OCI-LY7 (cell line): ENCODE measurements around the gene TMEM212.

Experiments
- EZH2phosphoT487 ChIP-seq: fragments of 200-600 bp; sonication (generic); IDR thresholded peaks from 2 replicates; pipeline ENCODE4 v1.6.1; 2018; ENCODE audit warnings: low read depth, borderline replicate concordance, mild to moderate bottlenecking, mixed run types, antibody characterized with exemption, low read length, moderate library complexity, mixed read lengths
- TF ChIP-seq, protein P1 (sequence below): fragments of 200-600 bp; sonication (generic); conservative IDR thresholded peaks from 2 replicates; pipeline ENCODE4 v1.5.1; 2014; ENCODE audit warnings: mild to moderate bottlenecking, antibody characterized with exemption, low read length, moderate library complexity, mixed read lengths

DNA sequence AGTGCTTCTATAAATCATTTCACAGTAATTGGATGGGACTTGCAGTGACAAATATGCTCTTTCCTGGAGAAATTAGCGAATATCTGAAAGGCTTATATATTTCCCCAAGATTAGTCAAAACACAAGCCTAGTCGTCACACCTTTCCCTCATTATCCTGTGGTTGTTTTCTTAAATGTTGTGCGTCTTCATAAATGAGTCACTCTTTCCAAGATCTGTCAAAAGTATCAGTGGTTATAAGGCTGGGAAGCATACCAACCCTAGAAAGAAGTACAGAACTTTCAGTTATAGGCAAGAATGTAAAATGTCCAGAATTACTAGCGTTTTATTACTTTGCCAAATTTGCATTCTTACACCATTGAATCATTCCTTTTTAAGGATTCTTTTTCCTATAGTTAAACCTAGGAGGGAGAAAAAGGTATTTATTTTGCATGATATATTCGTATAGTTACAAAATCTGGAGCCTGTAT is 33.6 kb downstream of the TMEM212 start:
- TF ChIP-seq, protein P1, sequence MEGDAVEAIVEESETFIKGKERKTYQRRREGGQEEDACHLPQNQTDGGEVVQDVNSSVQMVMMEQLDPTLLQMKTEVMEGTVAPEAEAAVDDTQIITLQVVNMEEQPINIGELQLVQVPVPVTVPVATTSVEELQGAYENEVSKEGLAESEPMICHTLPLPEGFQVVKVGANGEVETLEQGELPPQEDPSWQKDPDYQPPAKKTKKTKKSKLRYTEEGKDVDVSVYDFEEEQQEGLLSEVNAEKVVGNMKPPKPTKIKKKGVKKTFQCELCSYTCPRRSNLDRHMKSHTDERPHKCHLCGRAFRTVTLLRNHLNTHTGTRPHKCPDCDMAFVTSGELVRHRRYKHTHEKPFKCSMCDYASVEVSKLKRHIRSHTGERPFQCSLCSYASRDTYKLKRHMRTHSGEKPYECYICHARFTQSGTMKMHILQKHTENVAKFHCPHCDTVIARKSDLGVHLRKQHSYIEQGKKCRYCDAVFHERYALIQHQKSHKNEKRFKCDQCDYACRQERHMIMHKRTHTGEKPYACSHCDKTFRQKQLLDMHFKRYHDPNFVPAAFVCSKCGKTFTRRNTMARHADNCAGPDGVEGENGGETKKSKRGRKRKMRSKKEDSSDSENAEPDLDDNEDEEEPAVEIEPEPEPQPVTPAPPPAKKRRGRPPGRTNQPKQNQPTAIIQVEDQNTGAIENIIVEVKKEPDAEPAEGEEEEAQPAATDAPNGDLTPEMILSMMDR: no peak
- TF ChIP-seq EZH2phosphoT487: no peak
